Femur (tissue), 1 donor: ENCODE data around the gene LRRC28.

Experiments used
- DNase-seq: peaks from one replicate; pipeline ENCODE4 v3.0.0-alpha.2; 2017

Gene LRRC28

GRCh38 chr15:99424131-99424571, 172.9 kb downstream of the LRRC28 start:
- DNase-seq: no peak

GRCh38 chr15:99424978-99425656, 173.8 kb downstream of the LRRC28 start:
- peak; percentile 60 for DNase-seq

- peak; percentile 55 for DNase-seq
Observed at GRCh38 chr15:99425657-99426301, 174.5 kb downstream of the LRRC28 start.

- no peak for DNase-seq
Observed at GRCh38 chr15:99426431-99427105, 175.3 kb downstream of the LRRC28 start.

GRCh38 chr15:99427210-99427609, 175.9 kb downstream of the LRRC28 start:
- no peak for DNase-seq

- no peak for DNase-seq
Observed at GRCh38 chr15:99427668-99428361, 176.5 kb downstream of the LRRC28 start.

- no peak for DNase-seq
Observed at GRCh38 chr15:99429681-99430081, 178.4 kb downstream of the LRRC28 start.

- DNase-seq: no peak
Observed at GRCh38 chr15:99430881-99431401, 179.7 kb downstream of the LRRC28 start.

- no peak for DNase-seq
Observed at GRCh38 chr15:99431661-99432091, 180.4 kb downstream of the LRRC28 start.

- no peak for DNase-seq
Observed at GRCh38 chr15:99432271-99433025, 181.2 kb downstream of the LRRC28 start.

- DNase-seq: no peak
Observed at GRCh38 chr15:99433026-99433756, 181.9 kb downstream of the LRRC28 start.

GRCh38 chr15:99433757-99434450, 182.6 kb downstream of the LRRC28 start:
- peak; percentile 6 for DNase-seq

GRCh38 chr15:99434506-99435112, 183.3 kb downstream of the LRRC28 start:
- DNase-seq: peak; percentile 11

GRCh38 chr15:99435113-99435695, 183.9 kb downstream of the LRRC28 start:
- peak; percentile 57 for DNase-seq

- DNase-seq: peak; percentile 16
Observed at GRCh38 chr15:99435877-99436541, 184.7 kb downstream of the LRRC28 start.

GRCh38 chr15:99436542-99437314, 185.4 kb downstream of the LRRC28 start:
- peak; percentile 16 for DNase-seq

GRCh38 chr15:99437315-99438223, 186.3 kb downstream of the LRRC28 start:
- DNase-seq: peak; percentile 17

- DNase-seq: peak; percentile 43
Observed at GRCh38 chr15:99438224-99438585, 186.9 kb downstream of the LRRC28 start.
